NOMO-1 treated with dmso at 0.1 percent for 144 hours (cell line): ENCODE results near the gene RNF225.
"Not testable (repeated sequence)": the region's sequence is repeated elsewhere in the genome, so short reads cannot be mapped to it uniquely, and the experiment has no call there.

Source experiments
- DNase-seq: peaks from one replicate; lab custom pipeline; 2025; ENCODE audit not compliant: unreplicated experiment; lab: John Stamatoyannopoulos, UW

RNF225 gene

GRCh38 chr19:58386576-58387337 lies 8.7 kb upstream of the RNF225 start, which contains the start of gene RPS5:
TSS of gene RPS5 (plus strand) at chr19:58387269. CDS start at chr19:58388138, 869 bp downstream.
- DNase-seq: peak; percentile 97

GRCh38 chr19:58387338-58388174 lies 7.9 kb upstream of the RNF225 start:
- DNase-seq: no peak

- no peak for DNase-seq
Observed at GRCh38 chr19:58388175-58388526, 7.3 kb upstream of the RNF225 start.

DNA sequence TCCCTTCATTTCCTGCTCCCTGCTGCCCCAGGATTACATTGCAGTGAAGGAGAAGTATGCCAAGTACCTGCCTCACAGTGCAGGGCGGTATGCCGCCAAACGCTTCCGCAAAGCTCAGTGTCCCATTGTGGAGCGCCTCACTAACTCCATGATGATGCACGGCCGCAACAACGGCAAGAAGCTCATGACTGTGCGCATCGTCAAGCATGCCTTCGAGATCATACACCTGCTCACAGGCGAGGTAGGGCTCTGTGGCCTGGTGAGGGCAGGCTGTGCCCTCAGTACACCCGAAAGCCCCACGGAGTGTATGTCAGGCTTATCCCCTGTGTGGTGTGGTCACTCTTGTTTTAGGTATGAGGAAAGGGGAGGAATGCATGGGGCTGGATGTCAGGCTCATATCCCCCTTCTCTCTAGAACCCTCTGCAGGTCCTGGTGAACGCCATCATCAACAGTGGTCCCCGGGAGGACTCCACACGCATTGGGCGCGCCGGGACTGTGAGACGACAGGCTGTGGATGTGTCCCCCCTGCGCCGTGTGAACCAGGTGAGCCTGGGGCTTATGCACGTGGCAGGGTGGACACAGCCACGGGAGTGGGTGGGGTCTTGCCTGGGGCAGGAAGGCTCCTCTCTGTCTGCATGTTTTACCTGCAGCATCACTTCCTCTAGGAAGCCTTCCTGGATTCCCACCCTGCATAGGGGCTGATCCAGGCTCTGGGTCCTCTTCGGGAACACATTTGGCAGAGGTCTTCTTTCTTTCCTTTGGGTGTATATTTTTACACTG lies 2.3 kb upstream of the RNF225 start:
- DNase-seq: no peak

DNA sequence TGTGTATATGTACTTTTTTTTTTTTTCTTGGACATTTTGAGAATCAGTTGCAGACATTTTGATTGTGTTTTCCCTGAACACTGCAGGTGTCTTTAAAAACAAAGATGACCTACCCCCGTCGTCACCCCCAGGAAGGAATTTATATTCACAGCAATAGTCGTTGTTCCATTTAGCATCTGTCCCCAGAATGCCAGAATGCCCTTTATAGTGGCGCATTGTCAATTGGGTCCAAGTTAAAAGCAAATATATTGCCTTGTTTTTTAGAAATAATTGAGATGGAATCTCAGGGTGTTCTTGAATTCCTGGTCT lies 1.8 kb upstream of the RNF225 start:
- no peak for DNase-seq

GRCh38 chr19:58394821-58395219 lies 636 bp upstream of the RNF225 start:
- no peak for DNase-seq

- DNase-seq: no peak
Observed at GRCh38 chr19:58395979-58396627, 647 bp downstream of the RNF225 start.

DNA sequence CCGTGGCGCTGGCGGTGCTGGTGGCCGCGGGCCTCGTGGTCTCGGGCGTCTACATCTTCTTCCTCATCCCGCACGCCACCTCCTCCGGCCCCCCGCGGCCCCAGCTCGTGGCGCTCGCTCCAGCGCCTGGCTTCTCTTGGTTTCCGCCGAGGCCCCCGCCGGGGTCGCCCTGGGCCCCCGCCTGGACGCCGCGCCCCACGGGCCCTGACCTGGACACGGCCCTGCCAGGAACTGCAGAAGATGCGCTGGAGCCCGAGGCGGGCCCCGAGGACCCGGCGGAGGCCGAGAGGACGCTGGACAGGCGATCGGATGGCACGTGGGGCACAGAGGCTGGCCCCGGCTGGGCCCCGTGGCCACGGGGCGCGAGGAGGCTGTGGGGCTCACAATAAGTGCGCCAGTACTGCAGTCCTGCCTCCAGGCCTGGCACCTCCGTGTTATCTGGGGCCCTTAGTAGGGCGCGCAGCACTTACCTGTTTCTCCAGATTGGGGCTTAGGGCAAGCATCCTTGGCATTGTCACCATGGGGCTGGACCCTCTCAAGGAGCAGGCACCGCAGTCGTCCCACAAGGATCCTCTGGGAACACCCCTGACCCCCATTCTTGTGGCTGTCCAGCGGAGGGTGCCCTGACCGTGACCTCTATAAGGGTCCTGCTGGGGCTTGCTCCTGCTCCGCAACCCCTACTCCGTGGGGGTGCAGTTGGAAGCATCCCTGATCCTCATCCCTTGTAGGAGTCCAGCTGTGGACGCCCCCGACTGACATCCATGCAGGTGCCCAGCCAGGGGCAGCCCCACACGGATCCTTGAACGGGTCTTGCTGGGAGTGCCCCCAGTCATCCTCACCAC lies 1.5 kb downstream of the RNF225 start:
- DNase-seq: no peak

DNA sequence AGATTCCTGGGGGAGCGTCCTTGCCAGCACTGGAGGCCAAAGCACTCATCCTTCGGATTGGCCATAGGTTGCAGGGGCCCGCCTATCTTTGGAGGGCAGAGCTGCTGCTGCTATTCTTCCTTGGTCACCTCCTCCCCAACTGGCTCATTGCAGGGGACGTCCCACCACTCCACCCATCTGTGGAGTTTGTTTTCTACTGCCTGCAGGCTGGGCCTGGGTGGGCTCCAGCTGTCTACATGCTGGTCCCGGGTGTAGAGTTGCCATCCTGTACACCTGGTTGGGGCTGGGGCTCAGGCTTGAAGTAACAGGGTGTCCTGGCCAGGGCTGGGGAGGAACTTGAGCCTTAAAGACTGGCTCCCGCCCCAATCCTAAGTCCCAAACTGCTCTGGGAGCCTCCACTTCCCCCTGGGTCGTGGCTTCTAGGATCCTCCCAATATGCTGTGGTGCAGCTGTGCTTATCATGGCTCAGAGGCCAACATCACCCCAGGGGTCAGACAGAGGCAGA lies 2.1 kb downstream of the RNF225 start:
- DNase-seq: no peak

GRCh38 chr19:58398087-58398486 lies 2.6 kb downstream of the RNF225 start:
- DNase-seq: no peak

- DNase-seq: no peak
Observed at GRCh38 chr19:58398545-58398944, 3.1 kb downstream of the RNF225 start.

- no peak for DNase-seq
Observed at GRCh38 chr19:58399903-58400302, 4.4 kb downstream of the RNF225 start.

DNA sequence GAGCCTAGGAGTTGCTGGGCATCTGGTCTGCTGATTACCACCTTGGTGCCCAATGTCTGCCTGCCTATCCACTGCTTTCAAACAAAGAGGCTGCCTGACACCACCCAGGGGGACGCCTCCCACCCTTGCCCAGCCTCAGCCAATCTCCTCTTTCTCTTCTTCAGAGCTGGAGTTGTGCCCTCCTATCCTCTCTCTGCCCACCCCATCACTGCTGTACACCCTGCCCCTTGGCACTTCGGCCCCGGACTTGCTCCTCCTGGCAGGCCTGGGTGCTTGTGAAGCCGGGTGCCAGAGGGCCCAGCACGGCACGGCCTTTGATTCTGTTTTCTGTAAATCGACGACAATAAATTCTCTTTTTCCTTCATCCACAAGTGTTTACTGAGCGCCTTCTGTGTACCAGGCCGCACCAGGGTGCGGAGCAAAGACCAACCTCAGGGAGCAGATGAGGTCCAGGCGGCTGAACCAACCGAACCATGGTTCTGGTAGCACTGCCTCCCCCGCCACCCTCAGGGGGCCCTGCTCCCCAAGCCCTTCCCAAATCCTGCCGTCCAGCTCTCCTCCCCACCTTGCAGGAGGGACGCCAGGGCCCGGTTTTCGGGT lies 5.0 kb downstream of the RNF225 start:
- DNase-seq: no peak

GRCh38 chr19:58400916-58401839 lies 5.7 kb downstream of the RNF225 start:
- DNase-seq: peak; percentile 98

GRCh38 chr19:58401840-58402421 lies 6.5 kb downstream of the RNF225 start:
- no peak for DNase-seq

- DNase-seq: not testable (repeated sequence)
Observed at GRCh38 chr19:58403920-58404478, 8.5 kb downstream of the RNF225 start.

GRCh38 chr19:58406818-58407657 lies 11.6 kb downstream of the RNF225 start:
- DNase-seq: no peak
